ENCODE measurements around the gene GDAP1L1. TPM values are rescaled to one million over a fixed set of nuclear protein-coding genes. Genes with fewer than 3 reads are reported as not detected.
A peak's percentile ranks its signal among the peaks of the same experiment; 100 is the strongest.

GDAP1L1 gene
- total and polyA plus RNA-seq, 2 experiments from 2014 or later: 0.77 to 2.2 TPM

DNA sequence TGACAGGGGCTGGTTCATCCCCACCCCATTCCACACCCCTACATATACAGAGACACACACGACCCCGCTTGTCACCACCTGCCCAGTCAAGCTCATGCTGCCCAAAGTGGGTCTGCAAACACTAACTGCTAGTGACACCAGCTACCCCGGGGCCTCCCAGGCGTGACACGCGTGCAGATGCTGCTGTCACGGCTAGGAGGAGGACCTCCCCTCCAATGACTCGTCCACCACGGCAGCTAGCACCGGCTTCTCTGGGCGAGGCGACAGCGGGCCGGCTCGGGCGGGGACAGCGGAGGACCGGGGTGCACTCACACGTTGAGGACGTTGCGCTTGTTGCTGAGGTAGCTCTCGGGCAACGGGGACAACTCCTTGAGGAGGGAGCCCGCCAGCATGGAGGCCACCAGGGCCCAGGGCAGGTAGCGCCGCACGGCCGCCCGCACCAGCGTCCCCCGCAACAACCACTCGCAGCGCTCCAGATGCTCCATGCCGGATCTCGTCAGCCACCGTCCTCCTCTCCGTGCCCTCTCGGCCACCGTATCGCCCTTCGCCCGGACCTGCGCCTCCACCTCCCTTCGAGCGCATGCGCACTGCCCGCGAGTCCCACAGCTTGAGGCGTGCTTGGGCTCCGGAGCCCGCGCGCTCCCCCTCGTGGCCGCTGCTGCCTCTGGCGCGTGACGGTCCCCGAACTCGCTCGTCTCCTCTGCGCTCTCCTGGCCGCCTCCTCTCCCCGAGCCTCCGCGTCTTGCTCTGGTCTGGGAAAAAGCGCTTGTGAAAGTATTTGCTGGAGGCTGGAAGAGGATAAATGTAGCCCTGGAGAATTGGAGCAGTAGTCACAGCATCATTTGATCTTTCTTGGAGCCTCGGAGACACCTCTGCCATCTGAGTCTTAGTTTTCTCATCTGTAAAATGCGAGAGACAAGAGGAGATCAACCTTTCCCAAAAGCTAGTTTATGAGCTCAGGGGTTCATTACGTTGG is 63.8 kb downstream of the GDAP1L1 start, which contains the start of gene FITM2:
FITM2 (minus strand) TSS at position 539 of the 976 bp plus-strand sequence; CDS start at position 485, 54 bp downstream.
- Histone ChIP-seq H3K4me3 (peak within 1 kb of the TSS; percentile 69), H3K9me3 (ENCODE audit: low read depth) (no peaks in the 10 kb centered on the region), H2AFZ (peak within 1 kb of the TSS; percentile 88), H4K20me1 (ENCODE audit: insufficient read depth, poor library complexity, severe bottlenecking) (no peaks in the 10 kb centered on the region), H3K9me2 (replicated peaks; ENCODE audit: insufficient read depth) (no peaks in the 10 kb centered on the region), H3K4me2 (peak within 1 kb of the TSS; percentile 96), H3K36me3 (replicated peaks; ENCODE audit: insufficient read depth, low read depth) (no peaks in the 10 kb centered on the region), H3K27me3 (no peaks in the 10 kb centered on the region), H3K79me2 (peaks cover 22% of the 10 kb centered on the region), H3K4me1 (ENCODE audit: insufficient read depth) (peaks cover 11% of the 10 kb centered on the region), H3K27ac (peak within 1 kb of the TSS; percentile 77)
- TF ChIP-seq EZH2 (IDR thresholded peaks at IDR 0.05; ENCODE audit: borderline replicate concordance) (no peak), CTCF (IDR thresholded peaks at IDR 0.05; ENCODE audit: poor library complexity) (peak; percentile 95)
- DNase-seq (ENCODE audit: low spot score): peak; percentile 99
- 4% methylated on average over 61 of the region's 70 CpGs for WGBS (ENCODE audit: low lambda C conversion rate, missing lambda C conversion rate)

- Histone ChIP-seq H3K9me2 (replicated peaks; ENCODE audit: insufficient read depth) (no peaks in the 10 kb centered on the region), H2AFZ (no peak overlapping the region), H3K9me3 (ENCODE audit: low read depth) (no peaks in the 10 kb centered on the region), H3K4me3 (no peak overlapping the region), H3K36me3 (replicated peaks; ENCODE audit: insufficient read depth, low read depth) (no peaks in the 10 kb centered on the region), H4K20me1 (ENCODE audit: insufficient read depth, poor library complexity, severe bottlenecking) (no peaks in the 10 kb centered on the region), H3K4me2 (no peak overlapping the region), H3K4me1 (ENCODE audit: insufficient read depth) (peaks cover 6% of the 10 kb centered on the region), H3K79me2 (no peaks in the 10 kb centered on the region), H3K27me3 (no peaks in the 10 kb centered on the region), H3K27ac (no peak overlapping the region)
- TF ChIP-seq EZH2 (IDR thresholded peaks at IDR 0.05; ENCODE audit: borderline replicate concordance): no peak
- TF ChIP-seq EZH2phosphoT487 (IDR thresholded peaks at IDR 0.05; ENCODE audit: low read depth, severe bottlenecking, unreplicated experiment): no peak
- TF ChIP-seq CTCF (IDR thresholded peaks at IDR 0.05; ENCODE audit: poor library complexity): no peak
- DNase-seq (ENCODE audit: low spot score): no peak
Measured at GRCh38 chr20:44314870-44315269, 67.8 kb downstream of the GDAP1L1 start.

GRCh38 chr20:44319839-44320422 is 72.8 kb downstream of the GDAP1L1 start:
- Histone ChIP-seq H3K4me3 (no peak overlapping the region), H3K79me2 (no peaks in the 10 kb centered on the region), H3K9me3 (ENCODE audit: low read depth) (no peaks in the 10 kb centered on the region), H3K4me1 (ENCODE audit: insufficient read depth) (no peaks in the 10 kb centered on the region), H3K27me3 (no peaks in the 10 kb centered on the region), H4K20me1 (ENCODE audit: insufficient read depth, poor library complexity, severe bottlenecking) (no peaks in the 10 kb centered on the region), H3K9me2 (replicated peaks; ENCODE audit: insufficient read depth) (no peaks in the 10 kb centered on the region), H3K36me3 (replicated peaks; ENCODE audit: insufficient read depth, low read depth) (no peaks in the 10 kb centered on the region), H2AFZ (no peak overlapping the region), H3K4me2 (no peak overlapping the region), H3K27ac (no peak overlapping the region)
- 91% methylated on average over 2 of the region's 2 CpGs for WGBS (ENCODE audit: low lambda C conversion rate, missing lambda C conversion rate)
- DNase-seq (ENCODE audit: low spot score): no peak
- TF ChIP-seq EZH2 (IDR thresholded peaks at IDR 0.05; ENCODE audit: borderline replicate concordance) (no peak), CTCF (IDR thresholded peaks at IDR 0.05; ENCODE audit: poor library complexity) (no peak), EZH2phosphoT487 (IDR thresholded peaks at IDR 0.05; ENCODE audit: low read depth, severe bottlenecking, unreplicated experiment) (no peak)

All from hepatocyte (in vitro differentiated cells).